GM12891 (cell line): ENCODE results near the gene IVL.

Source experiments
- POLR2A ChIP-seq: IDR thresholded peaks from 2 replicates; pipeline ENCODE4 v1.6.1; 2011; ENCODE audit warnings: low read depth, low read length, control low read depth
- POLR2AphosphoS5 ChIP-seq: IDR thresholded peaks from 2 replicates; pipeline ENCODE4 v1.6.1; 2011; ENCODE audit warnings: low read depth, low read length, control low read depth
- SPI1 ChIP-seq: IDR thresholded peaks from 2 replicates; pipeline ENCODE4 v1.6.1; 2011; ENCODE audit warnings: low read depth, low read length, control low read depth
- TAF1 ChIP-seq: IDR thresholded peaks from 2 replicates; pipeline ENCODE4 v1.6.1; 2011; ENCODE audit warnings: low read depth, low read length, control low read depth

GRCh38 chr1:152957561-152957960 is 49.2 kb downstream of the IVL start:
- TF ChIP-seq POLR2AphosphoS5 (no peak), POLR2A (no peak), SPI1 (no peak), TAF1 (no peak)
